RKO (cell line): Measurements from ENCODE around the gene FABP3.

Experiments used
- DNase-seq: peaks from one replicate; pipeline ENCODE4 v3.0.0-alpha.2; 2016; ENCODE audit warnings: low spot score

Gene FABP3

GRCh38 chr1:31373056-31373896, at the start of gene FABP3:
Gene FABP3 (minus strand): TSS chr1:31373076. CDS start chr1:31373014, 62 bp downstream.
- DNase-seq = no peak

GRCh38 chr1:31421371-31422040, 48.6 kb upstream of the FABP3 start:
- peak; percentile 39 for DNase-seq

GRCh38 chr1:31420716-31421115, 47.8 kb upstream of the FABP3 start:
- DNase-seq = no peak

DNA sequence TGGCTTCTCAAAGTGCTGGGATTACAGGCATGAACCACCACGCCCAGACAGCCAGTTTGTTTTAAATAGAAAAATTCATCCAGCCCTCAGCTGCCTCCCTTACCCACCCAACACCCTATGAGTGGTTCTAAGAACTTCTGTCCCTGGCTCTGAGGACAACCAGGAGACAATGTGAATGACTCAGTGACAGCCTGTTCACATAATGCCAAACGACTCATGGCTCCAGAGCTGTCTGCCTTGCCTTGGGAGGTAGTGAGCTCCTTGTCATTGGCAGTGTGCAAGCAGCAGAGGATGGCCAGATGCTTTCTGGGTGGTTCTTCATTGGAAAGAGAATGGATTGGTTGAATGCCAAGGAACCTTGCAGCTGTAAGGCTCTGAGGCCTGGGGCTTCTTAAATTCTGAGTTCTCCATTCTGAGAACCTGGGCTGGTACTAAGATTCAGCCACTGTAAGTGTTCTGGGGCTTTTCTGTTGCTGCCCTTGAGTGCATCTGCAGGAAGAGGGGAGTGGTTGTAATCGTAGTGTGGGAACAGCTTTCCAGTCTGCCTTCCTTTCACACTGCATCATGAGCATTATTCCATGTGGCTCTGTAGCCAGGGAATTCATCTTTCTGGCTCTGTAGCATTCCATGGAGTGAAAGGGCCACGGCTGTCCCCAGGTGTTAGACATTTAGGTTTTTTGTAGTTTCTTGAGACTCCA, 45.9 kb upstream of the FABP3 start:
- DNase-seq = no peak

GRCh38 chr1:31417148-31417547, 44.3 kb upstream of the FABP3 start:
- no peak for DNase-seq

DNA sequence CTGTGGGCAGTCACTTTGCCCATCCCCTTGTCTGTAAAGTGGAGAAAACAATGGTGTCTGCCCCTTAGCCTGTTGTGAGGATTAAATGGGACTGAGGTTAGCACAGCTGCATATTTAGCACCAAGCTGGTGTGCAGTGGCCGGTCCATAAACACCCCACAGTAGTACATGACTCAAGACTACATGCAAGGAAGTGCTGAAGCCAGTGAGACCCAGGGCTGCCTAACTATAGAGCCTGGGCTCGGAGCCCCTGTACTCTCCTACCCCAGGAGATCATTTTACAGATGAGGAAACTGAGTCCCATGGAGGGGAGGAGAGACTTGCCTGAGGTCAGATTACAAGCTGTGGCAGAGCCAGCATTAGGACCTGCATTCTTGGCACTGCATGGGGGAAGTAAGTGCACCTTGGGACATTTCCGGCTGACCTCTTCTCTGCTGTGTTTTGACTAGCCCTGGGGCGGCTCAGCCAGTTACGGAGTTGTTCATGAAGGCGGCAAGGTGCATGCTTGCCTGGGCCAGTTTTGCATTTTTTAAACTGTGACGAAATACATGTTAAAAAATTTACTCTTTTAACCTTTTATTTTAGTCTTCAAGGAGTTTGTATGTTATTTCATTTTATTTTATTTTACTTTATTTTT, 43.3 kb upstream of the FABP3 start:
- no peak for DNase-seq

DNA sequence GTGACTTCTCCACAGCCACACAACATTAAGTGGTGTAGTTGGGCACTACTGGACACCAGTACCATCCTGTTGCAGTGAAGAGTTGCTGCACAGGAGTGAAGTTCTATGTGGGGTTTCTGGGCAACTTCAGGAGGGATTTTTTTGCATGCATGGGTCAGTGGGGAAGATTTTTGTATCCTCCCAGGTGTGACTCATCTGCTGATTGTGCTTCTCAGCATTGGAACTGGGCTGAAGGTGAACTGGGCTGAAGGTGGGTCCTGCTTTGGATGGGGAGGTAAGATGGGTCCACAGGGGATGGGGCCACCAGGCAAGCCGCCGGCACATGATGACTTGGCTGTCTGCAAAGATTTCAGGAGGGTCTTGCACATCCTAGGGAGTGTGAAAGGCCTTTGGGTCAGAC, 42.8 kb upstream of the FABP3 start:
- DNase-seq = no peak

DNA sequence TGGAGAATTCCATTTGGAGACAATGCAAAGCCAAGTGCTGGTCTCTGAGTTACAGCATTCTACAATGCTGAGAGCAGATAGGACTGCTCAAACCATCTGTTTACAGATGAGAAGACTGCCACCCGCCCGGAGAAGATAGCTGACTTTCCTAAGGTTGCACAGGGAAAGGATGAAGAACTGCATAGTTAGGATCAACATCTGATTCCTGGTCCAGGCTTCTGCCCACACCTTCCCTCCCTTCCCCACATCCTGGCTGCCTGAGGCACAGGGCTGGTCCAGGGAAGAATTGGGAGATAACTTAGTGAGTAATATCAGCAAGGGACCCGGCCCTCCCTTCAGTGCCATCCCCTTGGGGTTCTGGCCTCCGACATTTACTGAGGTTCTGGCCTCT, 42.1 kb upstream of the FABP3 start:
- DNase-seq = no peak

- DNase-seq = peak; percentile 70
Observed at GRCh38 chr1:31413405-31414001, 40.6 kb upstream of the FABP3 start.

- DNase-seq = no peak
Observed at GRCh38 chr1:31412732-31413404, 40.0 kb upstream of the FABP3 start, which contains the start of gene SERINC2. Gene SERINC2 (plus strand): TSS chr1:31413213. CDS start chr1:31413266, 53 bp downstream.

DNA sequence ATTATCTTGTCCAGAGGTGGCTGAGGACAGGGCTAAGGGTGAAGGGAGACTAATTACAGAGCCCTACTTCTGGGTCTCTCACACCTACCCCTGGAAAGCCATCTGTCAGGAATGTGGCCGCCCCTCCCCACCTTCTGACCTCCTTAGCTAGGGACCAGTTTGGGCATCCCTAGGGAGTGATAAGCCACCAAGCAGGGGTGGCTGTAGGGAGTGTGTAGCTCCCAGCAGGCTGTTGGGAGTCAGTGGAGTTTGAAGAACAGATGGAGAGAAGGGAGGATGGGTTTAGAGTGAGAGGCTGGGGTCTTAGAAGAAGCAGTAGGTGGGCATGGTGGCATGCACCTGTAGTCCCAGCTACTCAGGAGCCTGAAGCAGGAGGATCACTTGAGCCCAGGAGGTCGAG, 39.3 kb upstream of the FABP3 start:
- no peak for DNase-seq

- DNase-seq = no peak
Observed at GRCh38 chr1:31410871-31411270, 38.0 kb upstream of the FABP3 start.

GRCh38 chr1:31409946-31410858, 37.3 kb upstream of the FABP3 start:
- DNase-seq = no peak

DNA sequence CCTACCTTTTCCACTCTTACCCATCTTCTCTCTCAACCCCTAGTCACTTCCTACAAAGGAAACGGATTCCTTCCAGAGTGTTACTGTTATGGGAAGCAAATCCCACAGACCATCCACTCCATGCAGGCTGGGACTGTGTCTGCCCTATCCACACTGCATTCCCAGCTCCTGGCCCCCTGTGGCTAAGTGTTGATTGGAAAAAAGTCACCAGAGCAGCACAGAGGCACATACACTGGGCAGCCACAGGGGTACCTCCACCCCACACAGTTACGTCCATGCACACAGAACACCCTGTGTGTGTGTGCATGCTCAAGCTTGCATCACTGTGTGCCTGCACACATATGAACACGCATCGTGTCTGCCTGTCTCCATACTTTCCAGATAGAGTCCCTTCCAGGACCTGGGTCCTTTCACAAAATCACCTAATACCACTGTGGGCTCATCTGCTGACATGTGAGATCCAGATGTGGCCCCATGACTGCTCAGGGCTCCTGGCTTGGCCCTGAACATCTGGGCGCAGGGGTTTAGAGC, 36.0 kb upstream of the FABP3 start:
- DNase-seq = no peak

- no peak for DNase-seq
Observed at GRCh38 chr1:31407029-31407626, 34.3 kb upstream of the FABP3 start.

- DNase-seq = no peak
Observed at GRCh38 chr1:31405578-31406245, 32.8 kb upstream of the FABP3 start.

GRCh38 chr1:31401241-31401640, 28.4 kb upstream of the FABP3 start:
- peak; percentile 34 for DNase-seq

DNA sequence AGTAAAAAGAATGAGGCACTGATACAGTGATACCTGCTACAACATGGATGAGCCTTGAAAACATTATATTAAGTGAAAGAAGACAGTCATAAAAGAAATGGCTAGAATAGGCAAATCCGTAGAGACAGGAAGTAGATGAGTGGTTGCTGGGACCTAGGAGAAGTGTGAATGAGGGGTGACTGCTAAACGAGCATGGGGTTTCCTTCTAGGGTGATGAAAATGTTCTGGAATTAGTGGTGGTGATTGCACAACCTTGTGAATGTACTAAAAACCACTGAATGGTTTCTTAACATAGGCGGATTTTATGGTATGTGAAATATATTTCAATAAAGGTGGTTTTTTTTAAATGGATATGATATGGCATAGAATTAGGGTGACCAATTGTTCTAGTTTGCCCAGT, 27.5 kb upstream of the FABP3 start:
- no peak for DNase-seq

GRCh38 chr1:31399976-31400375, 27.1 kb upstream of the FABP3 start:
- DNase-seq = no peak
